Stimulated activated CD8-positive, alpha-beta memory T cell treated with anti-CD3 and anti-CD28 coated beads, Interleukin-4, amount 100 ng/mL, for 1 hour (primary cell): ENCODE measurements around the gene ZNF189.

Source experiments
- DNase-seq, 2 donors: peaks; one replicate each; pipeline ENCODE4 v3.0.0-alpha.2; 2020; ENCODE audit warnings: low read depth in 2 of 2, low spot score in 1 of 2

The ZNF189 gene

DNA sequence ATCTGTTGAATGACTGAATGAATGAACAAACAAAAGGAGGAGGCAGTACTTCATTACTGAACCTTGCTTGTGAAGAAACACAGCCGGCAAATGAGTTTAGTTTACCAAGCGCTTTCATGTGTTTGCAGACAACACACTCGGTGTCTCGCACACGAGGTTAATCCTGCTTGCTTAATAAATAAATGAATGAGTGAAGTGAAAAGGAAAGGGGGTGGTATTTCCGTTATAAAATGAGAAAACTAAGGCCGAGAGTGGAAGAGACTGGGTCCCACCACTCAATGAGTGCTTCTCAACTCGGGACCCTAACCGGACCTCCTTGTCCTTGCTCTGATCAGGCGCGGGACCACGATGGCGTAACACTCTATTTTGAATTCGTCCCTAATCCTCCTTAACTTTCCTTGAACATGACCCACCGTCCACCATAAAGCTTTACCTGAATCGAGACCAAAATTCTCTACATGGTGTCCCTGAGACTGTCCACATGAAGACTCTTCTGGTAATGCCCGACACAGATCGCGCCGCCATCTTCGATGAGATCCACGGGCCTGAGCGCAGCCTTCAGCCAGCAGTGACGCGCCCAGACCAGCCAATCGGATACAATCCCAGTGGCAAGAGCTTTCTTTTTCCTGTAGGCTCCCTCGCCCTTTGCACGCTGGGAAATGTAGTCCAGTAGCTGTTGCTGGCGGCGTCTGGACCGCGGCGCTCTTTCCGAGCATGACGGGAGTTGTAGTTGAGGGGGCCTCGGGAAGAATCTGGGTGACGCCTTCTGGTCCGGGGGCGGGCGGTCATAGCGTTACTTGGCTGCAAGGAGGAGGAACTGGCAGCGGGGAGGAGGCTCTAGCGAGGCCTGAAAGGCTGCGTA lies at the start of gene ZNF189, which contains the start of gene MRPL50:
Gene ZNF189, plus strand, starts transcription at position 784 of the 862 bp plus-strand sequence. CDS start 306 bp downstream, outside the sequence.
Gene MRPL50, minus strand, starts transcription at position 551 of the 862 bp plus-strand sequence. Its CDS starts 26 bp downstream, at position 525.
- DNase-seq: peak; percentile 79 to 92

DNA sequence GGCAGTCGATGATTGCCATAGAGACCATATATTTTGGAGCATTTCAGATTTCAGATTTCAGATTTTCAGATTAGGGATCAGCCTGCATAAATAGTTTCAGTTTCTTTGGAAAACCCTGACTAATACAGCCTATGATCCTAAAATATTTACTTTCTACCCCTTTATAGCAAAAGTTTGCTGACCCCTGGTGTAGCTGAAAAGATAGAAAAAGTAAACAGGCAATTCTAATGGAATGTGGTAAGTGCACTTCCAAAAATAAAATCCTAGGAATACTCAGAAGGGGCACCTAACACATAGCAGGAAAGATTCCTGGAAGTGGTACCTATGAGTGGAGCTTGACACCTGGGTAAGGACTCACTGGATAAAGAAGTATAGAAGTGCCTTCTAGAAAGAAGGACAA lies 48.4 kb upstream of the ZNF189 start:
- no peak for DNase-seq

DNA sequence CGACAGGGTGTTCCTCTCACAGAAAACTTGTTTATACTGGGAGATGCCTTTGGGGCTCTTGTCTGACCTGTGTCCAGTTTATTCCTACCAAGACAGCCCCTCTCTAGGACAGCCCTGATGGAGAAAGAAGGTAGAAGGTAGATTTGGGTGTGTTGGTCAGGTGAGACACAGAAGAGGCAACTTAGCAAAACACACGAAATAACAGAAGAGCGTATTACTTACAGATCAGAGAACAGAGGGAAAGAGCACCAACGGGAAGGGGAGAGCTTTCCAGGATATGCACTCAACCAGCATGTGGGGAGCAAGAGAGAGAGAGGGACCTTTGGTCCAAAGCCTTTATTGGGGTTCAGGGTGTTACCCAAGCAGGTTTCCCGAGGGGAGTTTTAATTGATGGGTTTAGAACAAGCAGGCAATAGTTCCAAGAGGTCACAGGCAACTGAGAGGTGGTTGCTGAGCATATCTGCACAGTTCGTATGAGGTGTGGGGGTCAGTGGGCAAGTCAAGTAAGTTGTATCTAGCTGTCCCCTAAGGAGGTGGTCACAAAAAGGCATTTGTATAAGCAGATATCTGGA lies 45.7 kb upstream of the ZNF189 start:
- no peak for DNase-seq

DNA sequence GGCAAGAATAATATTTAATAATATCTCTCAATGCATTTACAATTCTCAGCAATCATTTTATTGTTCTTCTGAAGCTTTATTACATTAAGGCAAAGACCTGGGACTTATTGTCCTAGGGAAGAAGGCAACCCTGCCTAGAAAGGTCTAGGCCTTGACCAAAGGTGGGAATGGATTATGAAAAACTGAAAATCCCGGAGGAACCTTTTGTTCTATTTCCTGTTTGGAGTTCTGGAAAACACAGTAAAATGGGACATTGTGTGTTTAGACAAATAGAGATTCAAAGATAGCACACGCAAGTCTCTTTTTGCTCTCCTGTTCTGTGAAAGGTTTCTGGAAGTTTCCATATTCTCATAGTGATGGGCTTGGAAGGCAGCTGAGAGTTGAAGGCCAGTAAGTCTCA lies 45.0 kb upstream of the ZNF189 start:
- DNase-seq: no peak

DNA sequence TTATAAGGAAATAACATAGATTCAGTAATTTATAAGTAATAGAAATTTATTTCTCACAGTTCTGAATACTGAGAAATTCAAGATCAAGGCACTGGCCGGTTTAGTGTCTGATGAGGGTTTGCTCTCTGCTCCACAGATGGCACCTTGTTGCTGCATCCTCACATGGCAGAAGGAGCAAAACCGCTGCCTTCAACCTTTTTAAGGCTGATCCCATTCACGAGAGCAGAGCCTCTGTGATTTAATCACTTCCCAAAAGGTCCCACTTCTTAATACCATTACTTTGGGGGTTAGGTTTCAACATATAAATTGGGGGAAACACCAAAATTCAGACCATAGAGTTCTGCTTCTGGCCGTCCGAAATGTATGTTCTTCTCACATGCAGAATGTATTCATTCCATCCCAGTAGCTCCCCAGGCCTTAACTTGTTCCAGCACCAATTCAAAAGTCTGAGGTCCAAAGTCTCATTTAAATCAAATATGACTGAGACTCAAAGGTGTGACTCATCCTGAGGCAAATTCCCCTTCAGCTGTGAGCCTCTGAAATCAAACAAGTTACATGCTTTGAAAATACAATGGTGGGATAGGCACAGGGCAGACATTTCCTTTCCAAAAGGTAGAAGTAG lies 44.4 kb upstream of the ZNF189 start:
- DNase-seq: no peak

DNA sequence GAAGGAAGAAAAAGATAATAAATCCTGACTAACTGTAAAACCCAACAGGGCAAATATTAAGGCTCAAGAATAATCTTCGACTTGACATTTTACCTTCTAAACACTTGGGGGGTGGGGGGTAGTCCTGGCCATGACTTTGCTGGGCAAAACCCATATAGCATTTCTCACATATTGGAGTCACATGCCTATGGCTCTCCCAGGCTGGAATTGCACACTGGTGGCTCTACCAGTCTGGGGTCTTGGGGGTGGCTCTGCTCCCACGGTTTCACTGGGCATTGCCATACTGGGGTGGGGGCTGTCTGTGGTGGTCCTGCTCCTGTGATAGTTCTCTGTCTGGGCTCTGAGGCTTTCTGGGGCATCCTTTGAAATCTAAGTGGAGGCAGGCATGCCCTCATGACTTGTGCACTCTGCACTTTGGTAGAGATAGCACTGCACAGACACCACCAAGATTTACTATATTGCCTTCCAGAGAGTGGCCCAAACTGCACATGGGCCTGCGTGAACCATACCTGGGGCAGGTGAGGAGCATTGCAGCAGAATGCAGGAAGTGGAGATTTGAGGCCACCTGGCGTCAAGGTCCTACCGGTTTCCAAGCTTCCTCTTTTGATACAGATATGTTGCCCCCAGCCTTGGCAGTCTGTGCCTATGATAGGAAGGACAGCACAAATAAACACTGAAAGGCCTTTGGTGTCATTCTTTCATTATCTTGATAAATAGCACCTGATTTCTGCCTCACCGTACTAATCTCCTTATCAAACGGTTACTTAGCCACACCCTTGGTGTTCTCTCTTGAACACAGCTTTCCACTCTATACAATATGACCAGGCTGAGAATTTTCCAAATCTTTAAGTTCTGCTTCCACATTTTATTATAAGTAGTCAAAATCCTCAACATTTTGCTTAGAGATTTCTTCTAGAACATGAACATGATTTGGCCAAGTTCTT lies 43.6 kb upstream of the ZNF189 start:
- no peak for DNase-seq

DNA sequence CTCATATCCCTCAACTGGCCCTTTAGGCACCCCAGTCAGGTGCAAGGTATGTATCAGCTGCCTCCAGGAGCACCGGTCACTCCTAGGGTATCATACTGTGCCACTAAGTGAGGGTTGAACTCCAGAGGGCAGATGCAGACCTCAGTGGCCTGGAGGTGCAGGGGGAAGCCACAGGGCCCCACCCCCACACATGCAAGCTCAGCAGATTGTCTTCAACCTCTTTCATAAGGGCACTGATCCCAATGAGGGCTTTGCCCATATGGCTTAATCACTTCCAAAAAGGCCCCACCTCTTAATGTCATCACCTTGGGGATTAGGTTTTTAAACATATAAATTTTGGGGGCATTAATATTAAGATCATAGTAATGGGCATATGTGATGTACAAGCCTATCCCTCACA lies 42.0 kb upstream of the ZNF189 start:
- no peak for DNase-seq

DNA sequence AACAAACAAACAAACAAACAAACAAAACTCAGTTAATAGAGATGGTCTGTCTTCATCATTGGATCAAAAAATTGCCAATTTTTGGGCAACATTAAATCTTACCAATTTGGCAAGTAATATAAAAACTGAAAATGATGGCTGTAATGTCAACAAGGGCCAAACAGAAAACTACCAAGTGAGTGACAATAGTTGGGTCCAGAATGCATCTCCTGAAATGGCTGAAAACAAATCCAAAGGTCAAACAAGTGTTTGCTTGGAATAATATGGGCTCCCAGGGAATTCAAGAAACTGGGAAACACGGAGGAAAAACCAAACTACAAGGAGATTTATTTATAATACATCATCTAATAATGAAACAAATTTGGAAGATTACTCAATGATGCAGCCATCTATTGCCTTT lies 39.0 kb upstream of the ZNF189 start:
- no peak for DNase-seq

DNA sequence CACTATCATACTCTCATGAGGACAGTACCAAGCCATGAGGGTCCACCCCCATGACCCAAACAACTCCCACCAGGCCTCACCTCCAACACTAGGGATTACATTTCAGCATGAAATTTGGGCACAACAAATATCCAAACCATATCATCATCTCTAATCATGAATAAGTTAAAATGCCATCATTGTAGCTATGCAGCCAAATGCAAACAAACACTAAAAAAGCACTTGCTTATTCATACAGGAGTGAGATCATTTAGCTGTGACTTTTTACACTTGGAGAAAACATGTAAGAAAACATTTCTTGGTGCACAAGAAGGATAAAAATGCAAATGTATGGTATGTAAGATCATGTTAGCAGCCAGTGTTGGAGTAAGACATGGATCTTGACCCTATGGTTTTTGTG lies 38.0 kb upstream of the ZNF189 start:
- no peak for DNase-seq

DNA sequence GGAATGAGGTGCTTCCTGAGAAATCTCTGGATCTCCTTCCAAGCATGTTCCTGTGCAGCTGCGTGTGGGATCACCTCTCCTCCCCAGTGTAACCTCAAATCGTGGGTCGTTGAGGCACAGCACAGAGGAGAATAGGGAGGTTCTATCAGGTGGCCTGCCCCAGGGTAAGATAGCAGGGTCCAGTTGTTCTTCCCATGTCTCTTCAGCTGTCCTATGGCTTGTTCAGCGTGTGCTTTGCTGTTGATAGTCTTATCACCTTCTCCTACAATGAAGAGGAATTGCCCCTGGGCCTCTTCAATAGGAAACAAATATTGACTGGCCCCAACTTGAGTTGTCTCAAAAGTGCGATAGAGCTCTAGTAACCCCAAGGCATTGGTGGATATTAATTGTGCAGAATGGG lies 36.2 kb upstream of the ZNF189 start:
- DNase-seq: no peak

DNA sequence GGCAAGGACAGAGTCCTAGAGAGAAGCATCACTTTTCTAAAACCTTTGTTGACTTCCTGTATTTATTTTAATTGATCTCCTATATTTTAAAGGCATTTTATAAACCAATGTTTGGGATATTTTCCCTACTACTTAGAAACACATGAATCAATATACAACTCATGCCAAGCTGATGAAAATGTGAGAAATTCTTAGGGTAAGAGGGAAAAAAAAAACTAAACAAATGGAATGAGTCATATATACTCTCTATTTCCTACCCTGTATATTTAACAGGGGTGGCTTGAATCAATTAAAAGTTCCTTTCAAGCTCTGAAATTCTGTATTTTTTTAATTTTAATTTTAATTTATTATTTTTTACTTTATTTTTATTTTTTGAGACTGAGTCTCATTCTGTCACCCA lies 33.5 kb upstream of the ZNF189 start:
- no peak for DNase-seq

DNA sequence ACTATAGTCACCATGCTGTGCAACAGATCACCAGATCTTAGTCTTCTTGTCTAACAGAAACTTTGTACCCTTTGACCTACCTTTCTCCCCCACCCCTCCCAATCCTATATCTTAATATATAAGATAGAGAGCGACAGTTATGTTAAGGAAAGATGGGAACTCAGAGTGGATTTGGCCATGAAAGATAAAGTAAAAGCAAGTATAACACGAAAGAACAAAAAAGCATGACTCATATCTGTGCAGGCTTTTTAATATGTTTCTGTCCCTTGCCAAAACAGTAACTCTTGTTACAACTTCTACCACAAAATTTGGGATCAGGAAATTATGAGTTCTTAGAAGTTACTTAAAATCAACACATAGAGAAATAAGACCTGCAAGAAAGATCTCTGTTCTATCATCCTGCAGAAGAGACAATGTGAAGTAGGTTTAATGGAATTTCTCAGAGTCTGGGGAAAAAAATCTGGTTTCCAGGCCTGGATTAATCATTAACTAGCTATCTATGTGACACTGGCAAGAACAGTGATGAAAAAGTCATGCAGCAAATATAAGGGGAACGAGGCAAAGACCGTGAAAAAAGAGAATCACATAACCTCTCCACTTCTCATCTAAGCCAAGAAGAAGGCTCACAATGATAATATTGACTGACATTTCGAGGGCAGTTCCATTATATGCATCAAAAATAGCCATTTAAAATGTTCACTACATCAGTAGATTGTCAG lies 32.5 kb upstream of the ZNF189 start:
- no peak for DNase-seq

DNA sequence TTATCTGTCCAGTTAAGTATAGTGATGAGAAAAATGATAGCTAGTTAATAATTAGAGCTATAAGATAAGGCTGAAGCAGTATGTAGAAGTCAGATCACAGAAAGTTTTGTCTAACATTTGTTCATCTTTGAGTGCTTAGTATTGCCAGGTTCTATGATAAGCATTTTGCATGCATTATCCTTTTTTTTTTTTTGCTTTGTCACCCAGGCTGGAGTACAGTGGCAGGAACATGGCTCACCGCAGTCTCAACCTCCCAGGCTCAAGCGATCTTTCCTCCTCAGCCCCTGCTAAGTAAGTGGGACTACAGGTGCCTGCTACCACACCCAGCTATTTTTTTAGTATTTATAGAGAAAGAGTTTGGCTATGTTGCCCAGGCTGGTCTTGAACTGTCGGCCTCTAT lies 31.3 kb upstream of the ZNF189 start:
- no peak for DNase-seq

DNA sequence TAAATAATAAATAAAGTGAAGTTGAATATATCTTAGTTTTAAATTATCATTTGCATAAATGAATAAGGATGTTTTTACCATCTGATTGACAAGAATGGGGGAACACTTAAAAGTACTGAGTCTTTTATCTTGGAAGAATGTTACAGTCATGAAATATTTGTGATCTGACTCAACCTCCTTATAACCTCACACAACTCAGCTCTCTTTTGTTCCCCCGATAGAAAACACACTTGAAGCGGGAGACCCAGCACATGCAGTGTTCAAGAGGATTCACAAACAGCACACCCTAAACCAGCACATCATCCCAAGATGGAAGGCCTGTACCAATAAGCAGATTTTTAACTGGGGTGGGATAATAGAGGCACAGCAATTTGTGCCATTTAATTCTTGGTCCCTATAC lies 29.4 kb upstream of the ZNF189 start:
- DNase-seq: no peak

DNA sequence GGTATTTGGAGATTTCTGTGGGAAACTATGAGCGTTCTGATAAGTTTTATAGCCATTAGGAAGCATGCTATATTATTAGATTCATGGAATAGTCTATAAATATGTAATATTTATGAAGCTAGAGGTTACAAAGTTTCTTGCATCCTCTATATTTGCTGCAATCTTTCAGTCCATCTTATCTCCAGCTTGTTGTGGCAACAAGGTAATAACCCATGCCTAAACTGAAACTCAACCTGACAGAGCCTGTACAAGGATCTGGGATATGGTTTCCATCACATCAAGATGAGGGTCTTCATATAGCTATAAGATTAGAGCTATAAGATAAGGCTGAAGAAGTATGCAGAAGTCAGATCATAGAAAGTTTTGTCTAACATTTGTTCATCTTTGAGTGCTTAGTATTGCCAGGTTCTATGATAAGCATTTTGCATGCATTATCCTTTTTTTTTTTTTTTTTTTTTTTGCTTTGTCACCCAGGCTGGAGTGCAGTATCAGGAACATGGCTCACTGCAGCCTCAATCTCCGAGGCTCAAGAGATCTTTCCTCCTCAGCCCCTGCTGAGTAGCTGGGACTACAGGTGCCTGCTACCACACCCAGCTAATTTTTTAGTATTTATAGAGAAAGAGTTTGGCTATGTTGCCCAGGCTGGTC lies 28.6 kb upstream of the ZNF189 start:
- DNase-seq: no peak

DNA sequence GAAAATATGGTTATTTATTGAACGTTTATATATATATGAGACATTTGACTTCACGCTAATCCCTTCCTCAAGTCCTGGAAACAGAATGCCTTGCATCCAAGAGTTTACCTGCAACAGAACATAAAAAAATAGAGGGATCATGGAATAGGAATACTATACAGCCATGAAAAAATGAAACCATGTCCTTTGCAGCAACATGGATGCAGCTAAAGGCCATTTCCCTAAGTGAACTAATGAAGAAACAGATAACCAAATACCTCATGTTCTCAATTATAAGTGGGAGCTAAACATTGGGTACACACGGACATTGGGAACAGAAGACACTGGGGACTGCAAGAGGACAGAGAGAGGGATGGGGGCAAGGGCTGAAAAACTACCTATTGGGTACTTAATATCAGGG lies 26.8 kb upstream of the ZNF189 start:
- no peak for DNase-seq

DNA sequence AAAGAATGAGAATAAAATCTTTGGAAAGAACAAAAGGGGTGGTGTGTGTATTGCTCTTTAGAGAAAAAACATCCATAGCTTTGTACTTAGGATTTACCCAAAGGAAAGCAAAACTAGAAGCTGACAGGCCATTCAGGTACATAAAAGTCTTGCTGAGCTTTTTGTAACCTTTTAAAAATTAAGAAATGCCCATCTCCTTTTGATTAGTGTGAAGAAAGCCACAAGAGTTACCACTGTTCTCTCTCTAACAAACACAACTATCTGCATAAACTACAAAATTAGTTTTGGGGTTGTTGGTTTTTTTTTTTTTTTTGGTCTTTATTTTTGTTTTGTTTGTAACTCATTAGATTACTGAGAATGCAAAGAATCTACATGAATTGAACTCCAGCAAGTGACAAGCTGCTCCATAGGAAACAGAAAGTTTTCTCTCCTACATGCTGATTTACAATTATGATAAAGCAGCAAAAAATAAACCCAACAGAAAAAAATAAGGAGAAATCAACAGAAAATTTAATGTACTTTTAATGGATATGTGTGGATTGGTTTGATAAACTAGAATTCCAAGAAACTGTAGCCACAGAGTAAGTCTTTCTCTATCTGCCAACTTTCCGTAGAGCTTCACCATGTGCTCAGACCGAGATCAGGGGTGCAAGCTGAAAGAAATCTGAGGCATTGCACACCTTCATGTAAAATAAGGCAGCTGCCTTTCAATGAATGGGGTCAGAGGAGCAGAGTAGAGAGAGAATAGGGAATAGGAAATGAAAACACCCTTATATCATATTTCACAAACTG lies 26.1 kb upstream of the ZNF189 start:
- no peak for DNase-seq

DNA sequence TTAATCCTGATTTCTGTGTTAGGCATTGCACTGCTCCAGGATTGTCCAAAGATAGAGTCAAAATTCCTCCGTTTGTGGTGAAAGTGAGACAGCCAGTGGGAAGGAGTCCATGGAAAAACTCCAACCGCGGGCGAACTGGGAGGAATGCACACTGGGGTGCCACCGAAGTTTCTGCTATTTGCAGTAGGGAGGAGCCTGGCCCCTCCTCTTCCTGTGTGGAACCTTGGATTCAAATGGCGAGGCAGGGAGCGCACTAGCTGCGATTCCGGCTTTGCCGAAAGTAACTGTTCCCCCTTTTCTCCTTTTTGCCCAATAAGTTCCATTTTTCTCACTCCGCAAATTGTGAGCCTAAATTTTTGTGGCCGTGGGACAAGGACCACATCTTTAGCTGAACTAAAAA lies 23.1 kb upstream of the ZNF189 start:
- DNase-seq: no peak
